GM19238 (cell line): Measurements from ENCODE around the gene TAB3.

Experiments used
- DNase-seq: peaks from one replicate; pipeline ENCODE4 v3.0.0; 2011; ENCODE audit warnings: low spot score; ENCODE audit not compliant: insufficient read length

Gene TAB3

GRCh38 chrX:30889147-30890140, at the start of gene TAB3:
Gene TAB3 (minus strand): TSS chrX:30889254. CDS start chrX:30859588, 29,666 bp downstream.
- peak; percentile 70 for DNase-seq

- no peak for DNase-seq
These were observed 49.2 kb upstream of the TAB3 start for GRCh38 chrX:30938295-30938694.

- DNase-seq: no peak
These were observed 46.9 kb upstream of the TAB3 start for GRCh38 chrX:30935985-30936384.

GRCh38 chrX:30931920-30932319, 42.9 kb upstream of the TAB3 start:
- no peak for DNase-seq

GRCh38 chrX:30930679-30931078, 41.6 kb upstream of the TAB3 start:
- no peak for DNase-seq

- no peak for DNase-seq
These were observed 41.1 kb upstream of the TAB3 start for GRCh38 chrX:30930143-30930542.

- no peak for DNase-seq
These were observed 31.2 kb upstream of the TAB3 start for GRCh38 chrX:30920271-30920670.

GRCh38 chrX:30918480-30918879, 29.4 kb upstream of the TAB3 start:
- DNase-seq: no peak

- no peak for DNase-seq
These were observed 24.4 kb upstream of the TAB3 start for GRCh38 chrX:30913492-30913891.

- no peak for DNase-seq
These were observed 21.2 kb upstream of the TAB3 start for GRCh38 chrX:30910124-30910860.

- no peak for DNase-seq
These were observed 17.7 kb upstream of the TAB3 start for GRCh38 chrX:30906726-30907125.

GRCh38 chrX:30905321-30905720, 16.3 kb upstream of the TAB3 start:
- no peak for DNase-seq

- no peak for DNase-seq
These were observed 15.6 kb upstream of the TAB3 start for GRCh38 chrX:30904632-30905031.

GRCh38 chrX:30904186-30904585, 15.1 kb upstream of the TAB3 start:
- no peak for DNase-seq

- DNase-seq: no peak
These were observed 11.2 kb upstream of the TAB3 start for GRCh38 chrX:30900227-30900626.

- DNase-seq: no peak
These were observed 9.8 kb upstream of the TAB3 start for GRCh38 chrX:30898886-30899285.

GRCh38 chrX:30895370-30895769, 6.3 kb upstream of the TAB3 start:
- DNase-seq: no peak

GRCh38 chrX:30893206-30893605, 4.2 kb upstream of the TAB3 start:
- DNase-seq: no peak

GRCh38 chrX:30892591-30892990, 3.5 kb upstream of the TAB3 start:
- no peak for DNase-seq

- peak; percentile 9 for DNase-seq
These were observed 418 bp downstream of the TAB3 start for GRCh38 chrX:30888526-30889146.

GRCh38 chrX:30887721-30888120, 1.3 kb downstream of the TAB3 start:
- no peak for DNase-seq

GRCh38 chrX:30887288-30887687, 1.8 kb downstream of the TAB3 start:
- DNase-seq: no peak
